Smooth muscle cell (in vitro differentiated cells): ENCODE results near the gene CACNG7. TPM values are rescaled to one million over a fixed set of nuclear protein-coding genes. Genes with fewer than 3 reads are reported as not detected.

Source experiments
- DNase-seq: peaks from one replicate; lab custom pipeline; 2025; ENCODE audit not compliant: unreplicated experiment; lab: John Stamatoyannopoulos, UW
- H2AFZ ChIP-seq: fragments of 200-600 bp; sonication (generic); 2 replicates; pipeline ENCODE4 v1.6.0; 2016; ENCODE audit warnings: antibody characterized with exemption, low read depth, mild to moderate bottlenecking
- H3F3A ChIP-seq: fragments of 200-600 bp; sonication (generic); 2 replicates; pipeline ENCODE4 v1.6.0; 2017; ENCODE audit warnings: antibody characterized with exemption, low read depth
- H3K27ac ChIP-seq: fragments of 200-600 bp; sonication (generic); 2 replicates; pipeline ENCODE4 v1.5.1; 2016; ENCODE audit warnings: low read depth, mild to moderate bottlenecking
- H3K27me3 ChIP-seq: fragments of 200-600 bp; sonication (generic); 2 replicates; pipeline ENCODE4 v1.6.1; 2016; ENCODE audit warnings: low read depth, mild to moderate bottlenecking
- H3K36me3 ChIP-seq: fragments of 200-600 bp; sonication (generic); 2 replicates; pipeline ENCODE4 v1.5.1; 2016; ENCODE audit warnings: low read depth
- H3K4me1 ChIP-seq: fragments of 200-600 bp; sonication (generic); 2 replicates; pipeline ENCODE4 v1.5.1; 2016; ENCODE audit warnings: low read depth
- H3K4me2 ChIP-seq: fragments of 200-600 bp; sonication (generic); 2 replicates; pipeline ENCODE4 v1.6.0; 2016; ENCODE audit warnings: mild to moderate bottlenecking
- H3K4me3 ChIP-seq: fragments of 200-600 bp; sonication (generic); 2 replicates; pipeline ENCODE4 v1.5.1; 2016; ENCODE audit warnings: mild to moderate bottlenecking
- H3K79me2 ChIP-seq: fragments of 200-600 bp; sonication (generic); 2 replicates; pipeline ENCODE4 v1.6.0; 2016; ENCODE audit warnings: low read depth, mild to moderate bottlenecking
- H3K9ac ChIP-seq: fragments of 200-600 bp; sonication (generic); 2 replicates; pipeline ENCODE4 v1.6.0; 2016; ENCODE audit warnings: low read depth
- H3K9me3 ChIP-seq: fragments of 200-600 bp; sonication (generic); replicated peaks from 2 replicates; pipeline ENCODE4 v1.5.1; 2016; ENCODE audit warnings: low read depth
- H4K20me1 ChIP-seq: fragments of 200-600 bp; sonication (generic); 2 replicates; pipeline ENCODE4 v1.6.0; 2016; ENCODE audit warnings: low read depth
- CTCF ChIP-seq: fragments of 200-600 bp; sonication (generic); IDR thresholded peaks from 2 replicates; pipeline ENCODE4 v1.5.1; 2017; ENCODE audit warnings: borderline replicate concordance, mild to moderate bottlenecking, antibody characterized with exemption; ENCODE audit not compliant: insufficient read depth, poor library complexity, severe bottlenecking
- WGBS: methylation state at CpG from one replicate; pipeline ENCODE4 v1.1.7; 2016; ENCODE audit warnings: low lambda C conversion rate; 5-methylcytosine and 5-hydroxymethylcytosine counted together
- polyA plus RNA-seq: library from polyadenylated mRNA; unstranded; fragments of >200 nt; fragmentation: Nextera tagmentation; extraction: Ambion mirVana; gene quantifications from 2 replicates; pipeline ENCODE4 v1.2.1, GENCODE V29; 2016
- total RNA-seq: library from RNA; depleted of rRNA; stranded (reverse); fragments of >200 nt; gene quantifications from 2 replicates; pipeline ENCODE4 v1.2.3, GENCODE V29; 2014

CACNG7 gene
- total and polyA plus RNA-seq, 2 experiments from 2014 or later = 1.3 to 6.1 TPM

GRCh38 chr19:53983457-53984289 lies 74.6 kb downstream of the CACNG7 start:
- Histone ChIP-seq H3K4me2 (no peak overlapping the region), H2AFZ (no peak overlapping the region), H3K9ac (no peak overlapping the region), H3F3A (no peaks in the 10 kb centered on the region), H3K27me3 (peaks cover 7% of the 10 kb centered on the region), H3K9me3 (no peaks in the 10 kb centered on the region), H4K20me1 (no peaks in the 10 kb centered on the region), H3K27ac (no peak overlapping the region), H3K4me3 (no peak overlapping the region), H3K4me1 (no peaks in the 10 kb centered on the region), H3K36me3 (no peaks in the 10 kb centered on the region), H3K79me2 (no peaks in the 10 kb centered on the region)
- no peak for DNase-seq
- 91% methylated on average over 24 of the region's 24 CpGs for WGBS
- no peak for TF ChIP-seq CTCF

GRCh38 chr19:53985863-53986262 lies 76.8 kb downstream of the CACNG7 start:
- TF ChIP-seq CTCF = no peak
- Histone ChIP-seq H3K4me2 (no peak overlapping the region), H3K27ac (no peak overlapping the region), H4K20me1 (no peaks in the 10 kb centered on the region), H3F3A (no peaks in the 10 kb centered on the region), H3K36me3 (no peaks in the 10 kb centered on the region), H3K9ac (no peak overlapping the region), H3K4me3 (no peak overlapping the region), H3K4me1 (no peaks in the 10 kb centered on the region), H2AFZ (no peak overlapping the region), H3K79me2 (no peaks in the 10 kb centered on the region), H3K9me3 (no peaks in the 10 kb centered on the region), H3K27me3 (peaks cover 10% of the 10 kb centered on the region)
- WGBS = 89% methylated on average over 6 of the region's 6 CpGs
- no peak for DNase-seq

- Histone ChIP-seq H2AFZ (no peak overlapping the region), H3F3A (no peaks in the 10 kb centered on the region), H3K4me1 (peaks cover 3% of the 10 kb centered on the region), H3K27me3 (peaks cover 10% of the 10 kb centered on the region), H3K9ac (no peak overlapping the region), H3K9me3 (no peaks in the 10 kb centered on the region), H3K4me2 (no peak overlapping the region), H3K36me3 (no peaks in the 10 kb centered on the region), H3K27ac (no peak overlapping the region), H3K4me3 (no peak overlapping the region), H3K79me2 (no peaks in the 10 kb centered on the region), H4K20me1 (no peaks in the 10 kb centered on the region)
- no peak for DNase-seq
- 94% methylated on average over 6 of the region's 6 CpGs for WGBS
- no peak for TF ChIP-seq CTCF
Observed at GRCh38 chr19:53988981-53989380, 79.9 kb downstream of the CACNG7 start.
